Stimulated activated CD8-positive, alpha-beta memory T cell treated with anti-CD3 and anti-CD28 coated beads, Interleukin-4, amount 100 ng/mL, for 4 hours (primary cell): ENCODE results near the gene GNA15.
A peak's percentile ranks its signal among the peaks of the same experiment; 100 is the strongest.
"Not testable (repeated sequence)": the region's sequence is repeated elsewhere in the genome, so short reads cannot be mapped to it uniquely, and the experiment has no call there.

Source experiments
- DNase-seq, 2 donors: peaks; one replicate each; pipeline ENCODE4 v3.0.0-alpha.2; 2020; ENCODE audit warnings: low read depth in 2 of 2, low spot score in 1 of 2

GNA15 gene

DNA sequence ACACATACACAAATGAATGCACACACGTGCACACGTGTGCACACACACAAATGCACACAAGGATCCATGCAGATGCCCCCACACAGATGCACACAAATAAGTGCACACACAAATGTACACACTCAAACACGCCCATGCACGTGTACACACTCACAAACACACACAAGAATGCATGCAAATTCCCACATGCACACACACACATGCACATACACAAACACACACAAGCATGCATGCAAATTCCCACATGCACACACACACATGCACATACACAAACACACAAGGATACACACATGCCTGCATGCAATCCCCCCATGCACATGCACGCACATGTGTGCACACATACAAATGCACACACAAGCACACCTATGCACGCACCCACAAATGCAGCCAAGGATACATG is 13.3 kb downstream of the GNA15 start:
- no peak for DNase-seq

DNA sequence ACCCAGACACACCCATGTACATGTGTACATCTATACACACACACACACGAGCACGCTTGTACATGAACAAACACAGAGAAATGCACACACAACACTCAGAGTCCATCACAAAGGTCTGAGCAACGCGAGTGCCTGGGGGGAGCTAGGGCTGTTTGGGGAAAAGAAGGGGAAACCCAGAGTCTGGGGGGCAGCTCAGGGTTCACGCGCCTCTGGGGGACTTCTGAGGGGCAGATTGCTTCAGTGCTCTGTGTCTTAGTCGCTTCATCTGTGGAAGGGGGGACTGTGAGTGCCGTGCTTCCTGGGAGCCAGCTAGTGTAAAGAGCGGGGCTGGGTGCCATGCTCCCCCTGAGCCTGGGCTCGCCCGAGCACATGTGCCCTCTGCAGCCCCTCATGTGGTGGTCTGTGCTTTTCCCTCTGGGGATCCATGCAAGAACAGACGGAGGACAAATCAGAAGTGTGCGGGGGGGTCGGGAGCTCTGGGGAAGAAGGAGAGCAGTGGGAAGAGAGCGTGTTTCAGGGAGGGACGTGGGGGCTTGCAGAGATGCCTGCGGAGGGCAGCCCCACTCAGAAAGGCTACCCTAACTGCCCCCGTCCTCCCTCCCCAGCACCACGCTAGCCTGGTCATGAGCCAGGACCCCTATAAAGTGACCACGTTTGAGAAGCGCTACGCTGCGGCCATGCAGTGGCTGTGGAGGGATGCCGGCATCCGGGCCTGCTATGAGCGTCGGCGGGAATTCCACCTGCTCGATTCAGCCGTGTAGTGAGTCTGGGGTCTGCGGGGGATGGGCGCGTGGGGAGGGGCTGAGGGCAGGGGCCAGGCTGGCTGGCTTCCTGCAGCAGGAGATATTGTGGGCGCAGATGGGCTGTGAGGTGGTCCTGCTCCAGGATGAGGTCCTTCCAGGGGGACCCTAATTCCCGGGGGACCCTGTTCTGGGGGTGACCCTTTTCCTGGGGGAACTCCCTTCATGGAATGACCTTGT is 14.0 kb downstream of the GNA15 start:
- DNase-seq: no peak

DNA sequence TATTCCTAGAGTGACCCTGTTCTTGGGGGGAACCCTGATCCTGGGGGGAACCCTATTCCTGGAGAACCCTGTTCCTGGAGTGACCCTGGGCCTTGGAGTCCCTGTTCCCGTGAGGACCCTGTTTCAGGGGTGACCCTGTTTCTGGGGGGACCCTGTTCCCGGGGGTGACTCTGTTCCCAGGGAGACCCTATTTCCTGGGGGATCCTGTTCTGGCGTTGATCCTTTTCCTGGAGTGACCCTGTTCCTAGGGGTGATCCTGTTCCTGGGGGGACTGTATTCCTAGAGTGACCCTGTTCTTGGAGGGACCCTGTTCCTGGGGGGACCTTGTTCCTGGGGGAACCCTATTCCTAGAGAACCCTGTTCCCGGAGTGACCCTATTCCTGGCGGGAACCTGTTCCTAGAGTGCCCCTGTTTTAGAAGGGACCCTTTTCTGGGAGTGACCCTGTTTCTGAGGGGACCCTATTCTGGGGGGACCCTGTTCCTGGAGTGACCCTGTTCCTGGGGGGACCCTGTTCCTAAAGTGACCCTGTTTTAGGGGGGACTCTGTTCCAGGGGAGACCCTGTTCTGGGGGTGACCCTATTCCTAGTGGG is 15.0 kb downstream of the GNA15 start:
- no peak for DNase-seq

DNA sequence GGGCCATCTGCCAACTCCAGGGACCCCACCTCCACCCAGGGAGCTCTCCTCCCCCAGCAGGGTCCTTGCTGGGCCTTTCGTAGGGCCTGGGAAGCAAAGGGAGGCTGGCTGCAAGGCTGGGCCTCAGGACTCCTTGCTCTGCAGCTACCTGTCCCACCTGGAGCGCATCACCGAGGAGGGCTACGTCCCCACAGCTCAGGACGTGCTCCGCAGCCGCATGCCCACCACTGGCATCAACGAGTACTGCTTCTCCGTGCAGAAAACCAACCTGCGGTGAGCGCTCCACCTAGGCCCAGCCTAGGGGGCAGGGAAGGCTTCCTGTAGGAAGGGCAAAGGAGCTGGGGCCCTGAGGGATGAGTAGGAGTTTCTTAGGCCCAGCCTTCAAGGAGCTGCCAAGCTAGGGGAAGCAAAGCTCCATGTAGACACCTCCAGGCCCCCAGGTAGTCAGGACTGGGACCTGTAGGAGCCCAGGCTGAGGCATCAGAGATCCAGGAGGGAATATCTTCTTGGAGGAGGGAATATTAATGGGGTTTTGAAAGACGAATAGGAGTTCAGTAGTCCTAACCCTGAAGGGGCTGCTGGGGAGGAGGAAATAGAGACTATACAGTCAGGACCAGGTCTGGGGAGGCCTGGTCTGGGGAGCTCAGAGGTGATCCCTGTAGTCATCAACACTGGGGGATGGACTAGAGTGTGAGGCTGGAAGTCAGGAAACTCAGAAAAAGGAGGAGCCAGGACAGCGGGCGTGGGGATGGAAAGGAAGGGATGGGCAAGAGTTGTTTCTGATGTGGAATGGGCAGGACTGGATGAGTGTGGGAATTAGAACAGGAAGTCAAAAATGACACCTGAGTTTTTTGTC is 16.0 kb downstream of the GNA15 start:
- no peak for DNase-seq

DNA sequence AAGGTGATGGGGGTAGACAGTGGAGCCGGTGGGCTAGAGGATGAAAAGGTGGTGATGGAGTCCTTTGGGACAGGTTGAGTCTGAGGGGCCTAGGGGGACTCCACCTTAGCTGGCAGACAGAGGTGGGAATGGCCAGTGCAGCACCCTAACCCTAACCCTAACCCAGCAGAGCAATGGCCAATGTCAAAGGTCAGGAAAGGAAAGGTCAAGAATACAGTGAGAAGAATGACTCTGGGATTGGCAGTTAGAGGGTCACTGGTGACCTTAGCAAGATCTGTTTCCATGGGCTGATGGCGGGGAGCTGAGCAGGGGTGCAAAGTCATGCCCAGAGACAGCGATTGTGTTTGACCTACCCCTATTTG is 16.6 kb downstream of the GNA15 start:
- DNase-seq: no peak

DNA sequence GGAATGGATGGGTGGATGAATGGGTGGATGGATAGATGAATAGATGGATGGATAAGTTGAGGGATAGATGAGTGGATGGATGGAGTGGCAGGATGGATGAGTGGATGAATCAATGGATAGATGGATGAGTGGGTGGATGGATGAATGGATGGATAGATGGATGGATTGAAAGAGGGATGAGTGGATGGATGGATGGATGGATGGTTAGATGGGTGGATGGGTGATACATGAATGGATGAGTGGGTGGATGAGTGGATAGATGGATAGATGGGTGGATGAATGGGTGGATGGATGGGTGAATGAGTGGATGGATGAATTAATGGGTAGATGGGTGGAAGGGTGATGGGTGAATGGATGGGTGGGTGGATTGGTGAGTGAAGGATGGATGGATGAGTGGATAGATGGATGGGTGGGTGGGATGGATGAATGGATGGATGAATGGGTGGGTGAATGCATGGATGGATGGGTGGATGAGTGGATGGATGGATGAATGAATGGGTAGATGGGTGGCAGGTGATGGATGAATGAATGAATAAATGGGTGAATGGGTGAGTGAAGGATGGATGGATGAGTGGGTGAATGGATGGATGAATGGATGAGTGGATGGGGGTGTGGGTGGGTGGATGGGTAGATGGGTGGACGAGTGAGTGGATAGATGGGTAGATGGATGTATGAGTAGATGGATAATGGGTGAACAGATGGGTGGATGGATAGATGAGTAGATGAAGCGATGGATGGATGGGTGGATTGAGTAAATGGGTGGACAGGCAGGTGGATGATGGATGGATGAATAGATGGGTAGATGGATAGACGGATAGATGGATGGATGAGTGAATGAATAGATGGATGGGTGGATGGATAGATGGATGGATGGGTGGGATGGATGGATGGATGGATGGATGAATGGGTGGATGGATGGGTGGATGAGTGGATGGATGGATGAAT is 17.7 kb downstream of the GNA15 start:
- no peak for DNase-seq

DNA sequence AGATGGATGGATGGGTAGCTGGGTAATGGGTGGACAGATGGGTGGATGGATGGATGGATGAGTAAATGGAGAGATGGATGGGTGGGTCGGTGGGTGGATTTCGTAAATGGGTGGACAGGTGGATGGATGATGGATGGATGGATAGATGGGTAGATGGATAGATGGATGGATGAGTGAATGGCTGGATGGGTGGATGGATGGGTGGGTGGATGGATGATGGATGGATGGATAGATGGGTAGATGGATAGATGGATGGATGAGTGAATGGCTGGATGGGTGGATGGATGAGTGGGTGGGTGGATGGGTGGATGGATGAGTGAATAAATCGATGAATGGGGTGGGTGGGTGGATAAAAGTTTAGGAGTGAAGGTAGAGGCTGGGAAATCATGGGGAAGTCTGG is 18.6 kb downstream of the GNA15 start:
- DNase-seq: not testable (repeated sequence)

DNA sequence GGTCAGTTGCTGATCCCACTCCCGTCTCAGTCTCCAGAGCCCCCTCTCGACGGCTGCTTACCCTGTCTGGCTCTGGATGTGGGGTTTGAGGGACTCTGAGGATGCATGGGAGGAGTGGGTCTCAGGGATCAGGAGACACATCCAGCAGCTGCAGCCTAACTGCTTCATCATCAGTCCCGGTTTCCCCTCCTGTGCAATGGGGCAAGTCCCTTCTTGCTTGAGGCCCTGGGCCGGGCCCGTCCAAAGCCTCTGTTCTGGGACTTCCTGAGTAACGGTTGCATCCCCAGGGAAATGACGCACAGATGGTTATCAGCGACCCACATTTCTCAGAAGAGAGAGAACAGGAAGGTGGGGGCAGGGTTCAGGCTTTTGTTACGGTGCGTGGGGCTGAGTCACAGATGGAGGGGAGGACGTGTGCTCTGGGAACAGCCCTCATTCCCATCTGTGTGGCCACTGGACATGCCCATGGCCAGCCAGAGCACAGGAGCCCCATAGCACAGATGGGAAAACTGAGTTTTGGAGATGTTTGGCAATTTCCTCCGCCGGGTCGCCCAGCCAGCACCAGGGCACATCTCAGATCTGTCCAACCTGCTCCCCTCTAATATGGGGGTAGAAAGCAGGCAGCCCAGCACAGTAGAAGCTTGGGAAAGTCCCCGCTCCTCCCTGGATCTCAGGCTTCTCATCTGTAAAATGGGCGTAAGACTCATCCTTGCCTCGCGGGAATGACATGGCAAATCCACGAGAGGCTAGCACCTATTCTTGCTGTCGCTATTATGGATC is 19.3 kb downstream of the GNA15 start:
- peak; percentile 57 to 64 for DNase-seq

DNA sequence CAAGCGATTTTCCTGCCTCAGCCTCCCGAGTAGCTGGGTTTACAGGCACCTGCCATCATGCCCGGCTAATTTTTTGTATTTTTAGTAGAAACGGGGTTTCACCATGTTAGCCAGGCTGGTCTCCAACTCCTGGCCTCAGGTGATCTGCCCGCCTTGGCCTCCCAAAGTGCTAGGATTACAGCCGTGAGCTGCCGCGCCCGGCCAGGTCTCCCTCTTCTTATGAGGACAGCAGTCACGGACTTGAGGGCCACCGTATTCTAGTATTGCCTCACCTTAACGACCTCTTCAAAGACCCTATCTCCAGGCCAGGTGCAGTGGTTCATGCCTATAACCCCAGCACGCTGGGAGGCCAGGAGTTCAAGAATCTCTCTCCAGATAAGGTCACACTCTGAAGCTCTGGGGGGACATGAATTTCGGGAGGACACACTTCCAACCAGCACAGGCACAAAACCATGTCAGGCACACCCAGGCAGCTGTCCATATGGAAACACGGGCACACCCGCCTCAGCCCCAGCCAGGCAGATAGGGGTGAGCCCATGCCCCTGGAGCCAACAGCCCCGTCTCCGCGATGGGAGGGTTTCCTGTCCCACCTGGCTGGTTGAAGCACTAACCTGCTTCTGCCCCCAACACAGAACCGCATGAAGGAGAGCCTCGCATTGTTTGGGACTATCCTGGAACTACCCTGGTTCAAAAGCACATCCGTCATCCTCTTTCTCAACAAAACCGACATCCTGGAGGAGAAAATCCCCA is 21.4 kb downstream of the GNA15 start:
- DNase-seq: no peak

DNA sequence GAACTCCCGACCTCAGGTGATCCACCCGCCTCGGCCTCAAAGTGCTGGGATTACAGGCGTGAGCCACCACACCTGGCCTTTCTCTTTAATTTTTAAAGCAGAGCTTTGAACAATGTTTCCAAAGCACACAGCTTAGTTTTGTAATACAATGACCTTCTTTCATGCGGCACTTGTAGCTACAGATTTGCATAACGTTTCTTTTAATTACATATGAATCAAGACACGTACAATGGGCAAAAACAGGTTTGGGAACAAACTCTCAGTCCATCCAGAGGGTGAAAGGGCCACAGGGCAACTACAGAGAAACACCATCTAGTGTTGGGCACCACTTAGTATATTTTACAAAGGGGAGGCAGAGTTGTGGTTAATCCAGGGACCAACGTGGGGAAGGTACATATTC is 23.7 kb downstream of the GNA15 start:
- DNase-seq: no peak

DNA sequence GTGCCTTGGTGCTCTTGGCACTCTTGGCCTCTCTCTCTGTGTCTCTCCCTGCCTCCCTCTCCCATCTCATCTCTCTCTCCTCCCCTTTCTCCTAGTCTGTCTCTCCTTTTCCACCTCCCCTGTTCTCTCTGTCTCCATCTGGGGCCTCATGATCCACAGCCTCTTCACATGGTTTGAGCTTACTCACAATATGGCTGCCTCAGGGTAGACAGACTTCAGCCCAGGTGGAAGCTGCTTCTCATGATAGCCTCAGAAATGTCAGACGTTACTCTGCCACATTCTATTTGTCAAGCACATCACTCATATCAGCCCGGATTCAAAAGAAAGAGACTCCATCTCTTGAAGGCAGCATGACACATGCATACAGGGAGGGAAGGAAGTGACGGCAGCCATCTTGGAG is 24.4 kb downstream of the GNA15 start:
- no peak for DNase-seq

DNA sequence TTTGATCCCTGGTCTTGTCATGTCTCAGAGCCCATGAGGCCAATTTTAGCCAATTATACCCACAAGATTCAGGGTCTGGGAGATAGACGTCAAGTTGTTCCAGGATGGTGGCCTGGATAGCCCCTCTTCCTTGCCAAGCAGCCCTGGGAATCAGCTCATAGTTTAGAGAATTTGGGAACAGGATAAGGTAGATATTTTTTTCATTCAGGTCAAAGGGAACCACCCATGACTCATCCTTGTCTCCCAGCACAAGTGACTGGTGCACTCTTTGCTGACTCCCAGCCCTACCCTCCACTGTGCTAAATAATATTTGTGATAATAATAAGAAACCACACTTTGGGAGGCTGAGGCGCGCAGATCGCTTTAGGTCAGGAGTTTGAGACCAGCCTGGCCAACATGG is 25.6 kb downstream of the GNA15 start:
- DNase-seq: no peak

DNA sequence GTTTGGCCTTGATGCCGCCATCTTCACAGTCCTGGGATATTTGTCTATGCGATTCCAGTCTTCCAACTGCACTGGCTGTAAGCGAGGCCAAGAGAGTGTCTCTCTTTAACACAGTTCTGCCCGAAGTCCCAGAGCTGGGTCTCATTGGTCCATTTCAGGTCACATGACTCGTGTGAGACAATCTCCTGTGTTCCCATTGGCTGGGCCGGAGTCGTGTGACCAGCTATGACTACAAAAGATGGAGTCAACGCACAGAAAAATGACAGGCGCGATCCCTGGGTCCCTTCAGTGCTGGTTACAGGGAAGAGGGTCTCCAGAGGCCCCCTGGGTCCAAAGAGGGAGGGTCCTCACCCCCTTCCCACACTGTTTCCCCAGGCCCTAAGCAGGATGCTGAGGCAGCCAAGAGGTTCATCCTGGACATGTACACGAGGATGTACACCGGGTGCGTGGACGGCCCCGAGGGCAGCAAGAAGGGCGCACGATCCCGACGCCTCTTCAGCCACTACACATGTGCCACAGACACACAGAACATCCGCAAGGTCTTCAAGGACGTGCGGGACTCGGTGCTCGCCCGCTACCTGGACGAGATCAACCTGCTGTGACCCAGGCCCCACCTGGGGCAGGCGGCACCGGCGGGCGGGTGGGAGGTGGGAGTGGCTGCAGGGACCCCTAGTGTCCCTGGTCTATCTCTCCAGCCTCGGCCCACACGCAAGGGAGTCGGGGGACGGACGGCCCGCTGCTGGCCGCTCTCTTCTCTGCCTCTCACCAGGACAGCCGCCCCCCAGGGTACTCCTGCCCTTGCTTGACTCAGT is 26.8 kb downstream of the GNA15 start:
- no peak for DNase-seq

DNA sequence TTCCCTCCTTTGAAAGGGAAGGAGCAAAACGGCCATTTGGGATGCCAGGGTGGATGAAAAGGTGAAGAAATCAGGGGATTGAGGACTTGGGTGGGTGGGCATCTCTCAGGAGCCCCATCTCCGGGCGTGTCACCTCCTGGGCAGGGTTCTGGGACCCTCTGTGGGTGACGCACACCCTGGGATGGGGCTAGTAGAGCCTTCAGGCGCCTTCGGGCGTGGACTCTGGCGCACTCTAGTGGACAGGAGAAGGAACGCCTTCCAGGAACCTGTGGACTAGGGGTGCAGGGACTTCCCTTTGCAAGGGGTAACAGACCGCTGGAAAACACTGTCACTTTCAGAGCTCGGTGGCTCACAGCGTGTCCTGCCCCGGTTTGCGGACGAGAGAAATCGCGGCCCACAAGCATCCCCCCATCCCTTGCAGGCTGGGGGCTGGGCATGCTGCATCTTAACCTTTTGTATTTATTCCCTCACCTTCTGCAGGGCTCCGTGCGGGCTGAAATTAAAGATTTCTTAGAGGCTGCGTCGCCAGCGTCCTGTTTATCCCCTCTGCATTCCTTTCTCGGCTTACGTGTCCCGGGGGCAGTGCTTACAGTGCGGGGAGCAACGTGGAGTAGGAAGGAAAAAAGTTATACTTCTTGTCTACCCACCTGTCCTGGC is 27.5 kb downstream of the GNA15 start:
- DNase-seq: peak; percentile 47 to 55

DNA sequence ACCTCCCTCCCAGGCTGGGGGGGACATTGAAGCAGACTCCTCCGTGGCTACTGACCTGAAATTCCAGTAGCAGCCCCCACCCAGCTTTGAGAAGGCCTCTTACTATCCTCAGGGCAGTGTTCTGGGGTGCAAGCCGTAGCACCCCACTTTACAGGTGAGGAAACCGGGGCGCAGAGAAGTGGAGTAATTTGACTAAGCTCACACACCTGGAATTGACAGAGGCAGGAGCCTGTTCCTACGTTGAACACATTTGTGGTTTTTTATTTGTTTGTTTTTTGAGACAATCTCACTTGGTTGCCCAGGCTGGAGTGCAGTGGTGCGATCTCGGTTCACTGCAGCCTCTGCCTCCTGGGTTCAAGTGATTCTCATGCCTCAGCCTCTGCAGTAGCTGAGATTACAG is 28.1 kb downstream of the GNA15 start:
- DNase-seq: no peak

DNA sequence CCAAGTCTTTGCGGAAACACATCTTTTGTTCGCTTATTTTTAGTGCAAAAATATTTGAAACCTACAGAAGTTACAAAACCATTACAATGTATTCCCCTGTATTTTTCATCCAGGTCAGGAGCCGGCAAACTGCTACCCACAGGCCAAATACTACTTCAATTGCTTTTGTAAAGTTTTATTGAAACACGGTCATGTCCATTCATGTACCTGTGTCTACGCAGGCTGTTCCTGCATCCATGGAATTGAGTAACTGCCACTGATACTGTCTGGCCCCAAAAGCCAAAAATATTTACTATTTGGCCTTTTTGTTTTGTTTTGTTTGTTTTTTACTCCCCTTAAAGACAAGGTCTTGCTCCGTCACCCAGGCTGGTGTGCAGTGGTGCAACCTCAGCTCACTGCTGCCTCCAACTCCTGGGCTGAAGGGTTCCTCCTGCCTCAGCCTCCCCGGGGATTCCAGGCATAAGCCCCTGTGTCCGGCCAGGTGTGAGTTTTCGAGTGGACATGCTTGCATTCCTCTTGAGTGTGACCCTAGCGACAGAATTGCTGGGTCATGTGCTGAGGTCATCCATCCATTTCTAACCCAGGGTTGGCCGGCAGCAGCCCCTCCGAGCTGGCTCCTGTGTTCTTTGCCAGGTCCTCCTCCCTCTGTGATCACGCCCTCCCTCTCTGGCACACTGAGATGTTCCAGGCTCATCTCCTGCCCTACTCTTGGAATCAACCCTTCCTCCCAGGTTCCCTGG is 31.9 kb downstream of the GNA15 start:
- DNase-seq: no peak
